GM21360 (cell line): Measurements from ENCODE around the gene GALNT1.
"Not testable (repeated sequence)": the region's sequence is repeated elsewhere in the genome, so short reads cannot be mapped to it uniquely, and the experiment has no call there.

Source experiments
- ATAC-seq: cut with Tn5 transposase; IDR thresholded peaks from one replicate; pipeline ENCODE4 v1.9.1; 2021; ENCODE audit warnings: mild to moderate bottlenecking, moderate library complexity; ENCODE audit not compliant: unreplicated experiment

GALNT1 gene

DNA sequence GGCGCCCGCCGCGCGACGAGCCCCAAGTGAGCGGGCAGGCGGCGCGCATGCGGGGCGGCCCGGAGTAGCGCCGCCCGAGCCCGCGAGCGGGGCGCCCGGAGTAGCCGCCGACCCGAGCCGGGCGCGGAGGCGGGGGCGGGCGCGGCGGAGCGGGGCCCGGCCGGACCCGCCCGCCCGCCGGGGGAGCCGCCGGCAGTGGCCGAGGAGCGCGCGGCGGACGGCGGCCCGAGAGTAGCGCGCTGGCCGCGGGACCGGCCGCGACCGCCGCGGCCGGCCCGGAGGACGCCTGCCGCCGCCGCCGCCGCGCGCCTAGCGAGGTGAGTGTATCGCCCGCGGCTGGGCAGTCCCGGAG is at the start of gene GALNT1:
GALNT1 (plus strand) TSS at position 195 of the 352 bp plus-strand sequence. CDS start 72,923 bp downstream, outside the sequence.
- no peak for ATAC-seq

DNA sequence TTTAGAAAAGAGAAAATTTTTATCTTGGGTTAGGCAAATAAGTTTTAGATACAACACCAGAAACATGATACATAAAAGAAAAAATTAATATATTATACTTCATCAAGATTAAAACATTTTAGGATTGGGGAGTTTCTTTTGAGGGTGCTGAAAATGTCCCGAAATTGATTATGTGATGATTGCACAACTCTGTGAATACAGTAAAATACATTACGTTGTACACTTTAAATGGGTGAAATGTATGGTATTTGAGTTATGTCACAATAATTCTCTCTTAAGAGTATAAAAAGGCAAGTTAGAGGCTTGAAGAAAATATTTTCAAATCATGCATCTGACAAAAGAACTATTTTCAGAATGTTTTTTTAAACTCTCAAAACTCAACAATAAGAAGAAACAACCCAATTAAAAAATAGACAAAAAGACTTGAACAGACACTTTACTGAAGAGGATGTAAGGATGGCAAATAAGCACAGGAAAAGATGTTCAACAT is 47.6 kb upstream of the GALNT1 start:
- no peak for ATAC-seq

DNA sequence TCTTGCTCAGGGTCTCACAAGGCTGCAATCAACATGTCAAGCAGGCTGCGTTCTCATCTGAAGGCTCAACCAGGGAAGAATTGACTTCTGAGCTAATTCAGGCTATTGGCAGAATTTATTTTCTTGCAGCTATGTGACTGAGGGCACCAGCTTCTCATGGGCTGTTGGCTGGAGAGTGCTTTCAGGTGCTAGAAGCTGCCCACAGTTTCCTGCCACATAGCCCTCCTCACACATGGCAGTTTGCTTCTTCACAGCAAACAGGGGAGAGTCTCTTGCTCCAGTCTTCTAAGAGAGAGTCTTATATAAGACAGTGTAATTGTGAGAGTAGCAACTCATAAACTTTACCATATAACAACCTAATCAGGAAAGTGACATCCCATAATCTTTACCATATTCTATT is 46.2 kb upstream of the GALNT1 start:
- ATAC-seq = no peak

DNA sequence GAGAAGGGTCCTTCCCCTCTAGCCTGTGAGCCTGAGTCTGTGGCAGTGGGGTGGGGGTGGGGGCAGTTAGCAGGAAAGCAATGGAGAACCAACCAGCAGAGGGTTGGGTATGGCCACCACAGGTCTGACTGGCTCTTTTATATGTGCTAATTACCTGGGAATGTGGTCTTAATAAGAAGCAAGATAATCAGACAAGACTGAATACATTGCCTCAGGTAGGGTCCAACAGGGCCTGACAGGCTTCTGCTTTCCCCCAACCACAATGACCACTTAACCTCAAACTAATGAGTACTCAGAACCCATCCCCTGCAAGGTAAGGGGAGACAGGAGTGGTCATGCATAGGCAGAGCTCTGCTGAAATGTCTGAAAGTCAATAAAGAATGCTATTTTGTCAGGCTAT is 39.2 kb upstream of the GALNT1 start:
- ATAC-seq = no peak

DNA sequence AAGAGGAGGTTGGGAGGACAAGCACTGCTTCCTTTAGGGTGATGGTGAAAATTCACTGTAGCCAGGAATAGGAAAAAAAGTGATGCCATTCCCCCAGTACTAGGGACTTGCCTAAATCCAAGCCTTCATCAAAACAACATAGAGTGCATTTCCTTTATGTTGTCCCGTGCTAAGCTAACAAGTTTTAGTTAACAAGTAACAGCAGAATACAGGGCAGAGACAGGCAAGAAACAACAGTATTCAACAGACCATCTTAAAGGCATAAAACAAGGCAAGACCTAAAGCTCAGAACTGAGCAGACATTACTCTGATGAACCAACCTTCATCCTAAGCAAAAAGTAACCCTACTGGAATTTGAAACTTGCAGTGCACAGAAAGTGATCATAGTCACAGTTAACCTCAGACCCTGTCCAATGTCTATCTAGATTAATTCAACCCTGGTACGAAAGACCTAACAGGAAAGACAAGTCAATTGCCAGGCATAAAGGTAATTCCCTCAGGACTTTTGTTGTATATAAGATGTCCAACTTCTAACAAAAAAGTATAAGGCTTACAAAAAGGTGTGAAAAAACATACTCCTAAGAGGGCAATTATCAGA is 34.4 kb upstream of the GALNT1 start:
- no peak for ATAC-seq

DNA sequence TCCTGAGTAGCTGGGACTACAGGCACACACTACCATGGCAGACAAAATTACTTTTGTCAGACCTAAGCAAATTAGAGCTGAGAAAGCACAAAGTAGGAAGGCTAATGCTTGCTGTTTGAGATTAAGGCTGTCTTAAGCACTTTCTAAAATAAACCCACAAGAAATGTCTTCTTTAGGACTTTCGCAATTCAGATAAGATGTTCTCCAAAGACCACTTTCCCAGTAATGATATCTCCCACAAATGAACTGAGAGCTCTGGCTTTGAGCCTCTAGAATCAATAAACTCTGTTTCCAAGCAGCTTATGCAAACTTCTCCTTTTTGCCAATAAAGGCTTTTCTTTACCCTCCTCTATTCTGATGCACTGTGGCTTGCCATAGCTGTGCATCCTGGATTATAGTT is 32.0 kb upstream of the GALNT1 start:
- no peak for ATAC-seq

DNA sequence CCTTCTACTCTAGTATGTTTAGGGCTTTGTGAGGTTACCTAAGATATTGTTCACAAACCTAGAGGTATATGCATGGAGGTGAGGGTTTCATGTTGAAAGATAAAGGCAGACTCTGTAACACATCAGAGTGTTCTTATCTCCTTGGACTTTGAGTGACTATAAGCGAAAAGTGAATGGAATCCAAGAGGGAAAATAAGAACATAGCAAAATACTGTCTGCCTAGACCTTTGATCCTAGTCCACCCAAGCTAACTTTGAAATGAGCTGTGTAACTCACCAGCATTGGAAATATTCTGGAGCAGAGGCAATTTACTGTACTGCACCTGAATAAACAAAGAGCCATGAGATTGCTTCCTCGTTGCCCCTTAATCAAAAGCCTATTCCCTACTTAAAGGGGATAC is 28.2 kb upstream of the GALNT1 start:
- ATAC-seq = no peak

DNA sequence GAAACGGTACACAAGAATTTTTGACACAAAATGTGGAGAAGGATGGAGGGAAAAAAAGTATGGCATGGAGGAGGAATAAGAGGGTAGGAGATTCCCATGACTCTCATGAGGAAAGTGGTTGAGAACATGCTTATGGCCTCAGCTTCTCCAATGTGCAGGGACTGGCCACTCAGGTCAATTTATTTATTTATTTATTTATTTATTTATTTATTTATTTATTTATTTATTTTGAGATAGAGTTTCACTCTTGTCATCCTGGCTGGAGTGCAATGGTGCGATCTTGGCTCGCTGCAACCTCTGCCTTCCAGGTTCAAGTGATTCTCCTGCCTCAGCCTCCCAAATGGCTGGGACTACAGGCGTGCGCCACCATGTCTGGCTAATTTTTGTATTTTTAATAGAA is 26.0 kb upstream of the GALNT1 start:
- not testable (repeated sequence) for ATAC-seq

DNA sequence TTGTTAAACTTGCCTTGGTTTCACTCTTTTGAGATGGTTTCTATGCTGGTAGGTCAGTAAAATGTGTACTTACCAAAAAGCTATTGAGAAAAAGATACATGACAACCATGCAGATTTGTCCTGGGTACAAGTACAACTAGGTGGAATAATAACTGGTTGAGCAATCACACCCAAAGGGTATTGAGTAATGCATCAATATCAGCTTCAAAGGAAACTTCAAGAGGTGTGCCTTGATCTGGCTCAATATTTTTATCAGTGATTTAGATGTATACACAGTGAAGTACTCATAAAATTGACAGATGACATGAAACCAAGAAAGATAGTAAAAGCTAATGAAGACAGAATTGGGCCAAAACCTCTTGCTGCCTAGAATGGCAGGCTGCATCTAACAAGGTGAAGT is 21.7 kb upstream of the GALNT1 start:
- ATAC-seq = no peak

DNA sequence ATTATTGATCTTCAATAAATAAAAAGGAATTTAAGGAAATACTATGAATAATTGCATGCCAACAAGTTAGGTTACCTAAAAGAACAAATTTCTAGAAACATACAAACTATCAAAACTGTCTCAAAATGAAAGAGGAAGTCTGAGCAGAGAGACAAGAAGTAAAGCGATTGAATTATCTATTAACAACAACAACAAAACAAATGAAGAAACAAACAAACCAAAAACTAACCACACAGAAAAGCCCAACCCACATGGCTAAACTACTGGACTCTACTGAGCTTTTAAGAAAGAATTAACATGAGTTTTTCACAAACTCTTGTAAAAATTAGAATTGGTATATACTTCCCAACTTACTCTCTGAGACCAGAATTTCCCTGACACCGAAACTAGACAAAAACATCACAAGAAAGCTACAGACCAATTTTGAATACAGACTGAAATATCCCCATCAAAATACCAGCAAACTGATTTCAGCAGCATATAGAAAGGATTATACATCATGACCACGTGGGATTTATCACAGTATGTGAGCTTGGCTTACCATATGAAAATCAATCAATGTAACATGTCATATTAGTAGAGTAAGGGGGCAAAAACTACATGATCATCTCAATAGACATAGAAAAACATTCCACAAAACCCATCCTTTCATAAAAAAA is 16.6 kb upstream of the GALNT1 start:
- peak; percentile 74 for ATAC-seq

DNA sequence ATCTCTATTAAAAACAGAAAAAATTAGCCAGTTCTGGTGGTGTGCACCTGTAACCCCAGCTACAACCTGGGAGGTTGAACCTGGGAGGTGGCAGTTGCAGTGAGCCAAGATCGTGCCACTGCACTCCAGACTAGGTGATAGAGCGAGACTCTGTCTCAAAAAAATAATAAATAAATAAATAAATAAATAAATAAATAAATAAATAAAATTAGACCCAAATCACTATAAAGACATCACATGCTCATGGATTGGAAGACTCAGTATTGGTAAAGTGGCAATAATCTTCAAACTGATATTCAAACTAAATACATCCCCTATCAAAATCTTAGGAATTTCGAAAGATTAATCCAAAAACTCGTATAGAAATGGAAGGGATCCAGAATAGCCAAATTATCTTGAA is 15.5 kb upstream of the GALNT1 start:
- no peak for ATAC-seq

DNA sequence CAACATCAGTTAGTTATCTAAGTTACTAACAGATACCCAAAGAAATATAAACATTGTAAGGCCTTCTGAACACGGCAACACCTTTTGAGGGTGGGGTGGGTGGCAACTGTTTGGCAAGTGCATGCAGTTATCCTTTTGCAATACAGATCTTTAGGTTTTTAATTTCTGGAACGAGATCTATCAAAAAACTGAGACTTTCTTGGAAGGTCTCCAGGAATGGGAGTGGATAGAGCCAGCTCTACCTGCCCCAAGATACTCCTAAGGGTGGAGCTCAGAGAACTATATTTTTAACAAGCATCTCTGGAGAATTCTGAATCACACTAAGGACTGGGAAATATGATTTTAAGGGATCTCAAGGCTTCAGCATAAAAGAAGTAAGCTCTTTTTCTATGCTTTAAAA is 11.4 kb upstream of the GALNT1 start:
- ATAC-seq = no peak

DNA sequence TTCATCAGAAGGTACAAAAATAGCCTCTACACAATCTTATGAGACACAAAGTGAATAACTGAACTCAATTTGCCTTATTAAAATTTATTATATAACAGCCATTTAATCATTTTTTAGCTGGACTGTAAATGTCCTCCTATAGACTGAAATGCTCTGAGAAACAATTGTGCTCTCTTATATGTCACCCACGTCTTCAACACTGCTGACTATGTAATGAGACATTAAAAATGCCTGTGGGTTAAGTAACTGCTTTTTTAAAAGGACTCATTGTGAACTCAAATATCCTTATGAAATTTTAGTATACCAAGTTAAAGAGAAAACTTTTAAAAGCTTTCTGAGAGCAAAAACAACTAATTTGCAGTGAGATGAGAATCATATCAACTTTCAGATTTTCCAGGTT is 10.4 kb upstream of the GALNT1 start:
- no peak for ATAC-seq

DNA sequence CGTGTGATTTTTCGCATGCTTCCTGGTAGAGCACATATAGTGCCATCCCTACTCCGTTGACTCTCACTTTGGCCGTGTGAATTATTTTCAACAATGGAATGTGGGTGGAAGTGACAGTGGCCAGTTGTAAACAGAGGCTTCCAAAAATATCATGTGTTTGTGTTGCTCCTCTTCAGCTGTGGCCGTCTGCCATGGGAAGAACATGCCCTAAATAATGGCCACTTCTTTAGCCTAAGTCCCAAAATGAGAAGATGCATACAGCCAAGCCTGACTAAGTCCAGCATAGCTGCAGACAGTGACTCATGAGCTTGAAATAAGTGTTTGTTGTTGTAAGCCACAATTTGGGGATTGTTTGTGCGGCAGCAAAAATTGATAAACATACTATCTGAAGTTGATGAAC is 8.9 kb upstream of the GALNT1 start:
- no peak for ATAC-seq

DNA sequence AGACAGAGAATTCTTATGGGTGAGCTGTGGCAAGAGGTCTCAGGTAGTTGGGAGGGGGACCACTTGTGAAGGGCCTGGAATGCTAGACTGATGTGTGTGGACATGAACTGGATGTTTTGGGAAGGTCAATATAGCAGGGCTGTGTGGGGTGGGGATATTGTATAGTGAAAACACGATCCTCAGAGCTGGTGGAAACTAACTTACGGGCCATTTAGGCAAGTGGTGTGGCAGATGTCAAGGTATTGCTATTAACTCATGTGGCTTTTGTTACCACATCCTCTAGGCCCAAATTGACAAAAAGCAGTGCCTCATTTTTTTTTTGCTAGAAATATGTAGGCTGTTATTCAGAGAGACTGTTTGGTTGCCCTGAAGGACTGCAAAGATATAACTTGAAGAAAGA is 8.0 kb upstream of the GALNT1 start:
- no peak for ATAC-seq

DNA sequence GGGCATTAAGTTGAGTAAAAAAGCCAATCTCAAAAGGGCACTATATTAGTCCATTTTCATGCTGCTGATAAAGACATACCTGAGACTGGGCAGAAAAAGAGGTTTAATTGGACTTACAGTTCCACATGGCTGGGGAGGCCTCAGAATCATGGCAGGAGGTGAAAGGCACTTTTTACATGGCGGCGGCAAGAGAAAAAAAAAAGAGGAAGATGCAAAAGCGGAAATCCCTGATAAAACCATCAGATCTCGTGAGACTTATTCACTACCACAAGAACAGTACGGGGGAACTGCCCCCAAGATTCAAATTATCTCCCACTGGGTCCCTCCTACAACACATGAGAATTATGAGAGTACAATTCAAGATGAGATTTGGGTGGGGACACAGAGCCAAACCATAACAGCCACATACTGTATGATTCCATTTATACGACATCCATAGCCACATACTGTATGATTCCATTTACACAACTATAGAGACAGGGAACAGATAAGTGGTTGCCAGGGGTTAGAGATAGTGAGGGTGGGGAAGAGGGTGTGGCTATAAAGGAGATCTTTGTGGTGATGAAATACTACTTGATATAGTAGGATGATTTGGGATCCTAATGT is 5.2 kb upstream of the GALNT1 start:
- not testable (repeated sequence) for ATAC-seq

DNA sequence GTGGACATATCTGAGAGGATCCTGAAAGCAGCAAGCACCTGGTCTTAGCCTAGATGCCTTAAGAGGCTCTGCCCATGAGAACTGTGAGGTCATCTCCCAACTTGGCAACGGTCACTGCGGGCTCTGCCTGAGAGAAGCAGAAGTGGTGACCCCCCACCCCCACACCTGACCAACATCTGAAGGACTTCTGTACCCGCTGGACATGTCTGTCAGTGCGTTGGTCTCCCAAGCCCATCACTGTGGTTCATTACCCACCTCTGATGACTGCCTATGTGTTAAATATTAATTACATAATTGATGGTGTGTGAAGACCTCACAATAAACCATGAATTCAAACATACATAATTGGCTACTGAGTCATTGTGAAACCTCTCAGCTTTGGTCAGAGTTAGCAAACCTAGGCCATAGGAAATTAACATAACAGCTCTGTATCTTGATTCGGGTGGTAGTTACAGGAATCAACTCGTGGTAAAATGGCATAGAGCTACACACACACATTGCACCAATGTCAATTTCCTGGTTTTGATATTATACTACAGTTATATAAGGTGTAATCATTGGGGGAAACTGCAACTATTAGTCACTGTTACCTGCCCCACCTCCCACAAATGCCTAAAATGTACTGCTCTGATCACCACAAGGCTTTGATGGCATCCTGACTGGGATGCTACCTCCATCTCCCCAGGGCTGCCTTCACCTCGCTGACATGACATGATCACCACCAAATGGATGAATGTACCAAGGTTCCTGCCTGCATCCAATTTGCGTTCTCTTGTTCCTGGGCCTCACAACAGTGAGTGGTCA is 4.3 kb upstream of the GALNT1 start:
- ATAC-seq = no peak

DNA sequence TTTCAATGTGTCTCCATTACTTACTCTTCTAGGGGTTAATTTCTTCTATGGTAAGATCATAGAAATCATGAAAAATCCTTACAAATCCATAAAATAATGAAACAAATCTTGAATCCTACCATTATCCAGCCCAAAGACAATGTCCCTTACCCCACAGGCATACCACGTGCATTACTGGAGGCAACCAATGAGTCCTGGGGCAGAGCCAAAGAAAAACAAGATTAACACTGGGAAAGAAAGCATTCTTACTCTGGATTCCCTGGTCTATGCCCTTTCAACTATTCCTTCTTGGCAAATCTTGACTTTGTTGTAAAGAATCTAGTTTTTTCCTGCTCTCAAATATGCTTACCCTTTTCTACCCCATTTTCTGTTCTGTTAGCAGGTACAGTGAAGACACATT is 3.1 kb upstream of the GALNT1 start:
- no peak for ATAC-seq

DNA sequence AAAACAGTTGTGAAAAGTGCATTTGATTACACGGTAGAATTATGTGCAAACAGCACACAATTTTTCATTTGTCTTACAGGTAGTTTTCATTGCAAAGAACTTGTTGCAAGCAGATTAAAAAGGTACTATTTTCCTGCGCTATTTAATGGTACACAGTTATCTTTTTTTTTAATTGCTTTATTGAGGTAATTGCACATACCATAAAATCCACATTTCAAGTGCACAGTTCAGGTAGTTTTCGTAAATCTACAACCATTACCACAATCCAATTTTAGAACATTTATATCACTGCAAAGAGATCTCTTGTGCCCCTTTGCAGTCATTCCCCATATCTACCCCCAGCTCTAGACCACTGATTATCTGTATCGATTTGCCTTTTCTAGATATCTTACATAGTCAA is 2.6 kb upstream of the GALNT1 start:
- no peak for ATAC-seq

DNA sequence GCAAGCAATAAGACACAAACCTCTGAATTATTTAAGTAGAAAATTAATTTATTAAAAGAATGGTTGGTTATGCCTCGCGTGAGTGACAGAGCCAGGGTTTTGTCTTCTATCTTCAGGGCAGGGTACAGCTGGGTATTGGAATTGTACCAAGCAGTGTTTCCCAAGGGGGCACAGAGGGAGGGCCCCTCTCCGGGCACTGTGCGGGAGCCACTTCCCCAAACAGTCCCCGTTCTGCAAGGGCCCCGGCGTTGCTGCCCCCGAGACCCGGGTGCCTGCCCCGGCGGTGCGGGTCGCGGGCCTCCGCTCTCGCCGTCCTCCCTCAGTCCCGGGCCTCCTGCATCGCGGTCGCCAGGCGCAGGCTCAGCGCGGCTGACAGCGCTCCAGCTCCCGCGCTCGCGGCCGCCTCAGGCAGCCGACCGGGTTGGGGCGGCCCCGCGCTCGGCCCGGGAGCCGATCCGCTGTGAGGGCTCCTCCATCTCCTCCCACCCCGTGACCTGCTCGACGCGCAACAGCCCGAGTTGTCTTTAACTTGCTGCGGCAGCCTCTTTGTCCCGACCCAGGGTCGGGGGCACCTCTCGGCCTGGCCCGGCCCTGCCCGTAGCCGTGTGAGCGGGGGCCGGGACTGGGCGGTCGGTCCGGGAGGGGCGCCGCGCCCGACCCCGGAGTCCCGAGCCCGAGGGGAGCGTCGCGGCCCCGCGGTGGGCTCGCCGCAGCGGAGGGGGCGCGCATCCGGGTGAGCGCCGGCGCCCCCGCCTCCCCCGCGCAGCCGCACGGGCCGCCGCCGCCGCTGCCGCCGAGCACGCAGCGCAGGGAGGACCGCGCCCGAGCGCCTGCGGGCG is 620 bp upstream of the GALNT1 start:
- peak; percentile 43 for ATAC-seq
